Mucosa of descending colon (tissue), 3 donors: Measurements from ENCODE around the gene MOB3C. TPM values are rescaled to one million over a fixed set of nuclear protein-coding genes. Genes with fewer than 3 reads are reported as not detected.

ENCODE experiments used
- ATAC-seq: fragments of 200-7000 bp; cut with Tn5 transposase; one replicate; pipeline ENCODE4 v1.9.1; 2020; ENCODE audit warnings: mild to moderate bottlenecking, moderate library complexity
- DNase-seq, 3 donors: peaks; one replicate each; pipeline ENCODE4 v3.0.0-alpha.2; 2020
- H3K36me3 ChIP-seq: fragments of 200-600 bp; one replicate; pipeline ENCODE4 v1.8.0; 2021; ENCODE audit warnings: low read depth, mild to moderate bottlenecking
- H3K4me1 ChIP-seq: fragments of 200-600 bp; one replicate; pipeline ENCODE4 v1.8.0; 2021; ENCODE audit warnings: low read depth, mild to moderate bottlenecking
- H3K4me3 ChIP-seq: fragments of 200-600 bp; one replicate; pipeline ENCODE4 v1.8.0; 2021; ENCODE audit warnings: mild to moderate bottlenecking
- H3K9me3 ChIP-seq: fragments of 200-600 bp; one replicate; pipeline ENCODE4 v1.8.0; 2021; ENCODE audit warnings: mild to moderate bottlenecking
- CTCF ChIP-seq: fragments of 200-600 bp; IDR thresholded peaks from one replicate; pipeline ENCODE4 v1.8.0; 2022; ENCODE audit warnings: antibody characterized with exemption, mild to moderate bottlenecking
- intact Hi-C, 2 donors: fragments of 100-400 bp; cut with DNase I in 1 of 2; cut with micrococcal nuclease in 1 of 2; formaldehyde crosslinking; loops; one replicate each; pipeline versions ENCODE4 v1.11.0 to v1.11.1; 2022; cut with DNase I, micrococcal nuclease
- total RNA-seq, 3 donors: library from RNA; stranded (reverse); fragmentation: NEBNext Ultra II Directional in 2 of 3; extraction: Animal tissue kit (Norgen Biotek cat#: 25700) in 2 of 3; gene quantifications; one replicate each; pipeline versions ENCODE4 v1.2.1 to v1.2.4, GENCODE V29; 2021 to 2023
- donor health status: DM: no; HTN: no; CAD: no; lungs with moderate emphysema.
- donor health status: DM: no; HTN: no; CAD: no.
- donor health status: DM: no; HTN: yes; CAD: no.

Gene MOB3C
- total RNA-seq, 3 donors from 2014 or later: 15.4 to 24.4 (median 17.4) TPM

DNA sequence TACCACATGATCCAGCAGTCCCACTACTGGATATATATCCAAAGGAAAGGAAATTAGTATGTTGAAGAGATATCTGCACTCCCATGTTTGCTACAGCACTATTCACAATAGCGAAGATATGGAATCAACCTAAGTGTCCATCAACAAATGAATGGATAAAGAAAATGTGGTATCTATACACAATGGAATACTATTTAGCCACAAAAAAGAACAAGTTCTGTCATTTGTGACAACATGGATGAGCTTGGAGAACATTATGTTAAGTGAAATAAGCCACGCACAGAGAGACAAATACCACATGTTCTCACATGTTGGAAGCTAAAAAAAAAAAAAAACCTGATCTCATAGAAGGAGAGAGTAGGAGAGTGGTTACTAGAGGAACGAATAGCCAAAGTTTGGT lies 33.9 kb upstream of the MOB3C start:
- H3K36me3 ChIP-seq: no peaks in the 10 kb centered on the region
- H3K4me3 ChIP-seq: no peak overlapping the region
- H3K4me1 ChIP-seq: peaks cover 15% of the 10 kb centered on the region
- TF ChIP-seq CTCF: no peak
- DNase-seq: no peak
- H3K9me3 ChIP-seq: peaks cover 8% of the 10 kb centered on the region
- no peak for ATAC-seq
- intact Hi-C loops: no loop called here

GRCh38 chr1:46649764-46650163 lies 33.2 kb upstream of the MOB3C start:
- TF ChIP-seq CTCF: no peak
- ATAC-seq (no peak), DNase-seq (no peak)
- no peak overlapping the region for H3K4me3 ChIP-seq
- no peaks in the 10 kb centered on the region for H3K36me3 ChIP-seq
- intact Hi-C loops: no loop called here
- H3K4me1 ChIP-seq: peaks cover 15% of the 10 kb centered on the region
- peaks cover 8% of the 10 kb centered on the region for H3K9me3 ChIP-seq

- intact Hi-C loops: no loop called here
- Histone ChIP-seq H3K36me3 (no peaks in the 10 kb centered on the region), H3K9me3 (peaks cover 8% of the 10 kb centered on the region), H3K4me3 (no peak overlapping the region), H3K4me1 (peaks cover 17% of the 10 kb centered on the region)
- no peak for TF ChIP-seq CTCF
- ATAC-seq (no peak), DNase-seq (no peak)
Measured at GRCh38 chr1:46647611-46648010, 31.0 kb upstream of the MOB3C start.

- ATAC-seq (no peak), DNase-seq (no peak)
- Histone ChIP-seq H3K4me1 (peaks cover 12% of the 10 kb centered on the region), H3K36me3 (no peaks in the 10 kb centered on the region), H3K4me3 (no peak overlapping the region), H3K9me3 (peaks cover 8% of the 10 kb centered on the region)
- intact Hi-C loops: no loop called here
- TF ChIP-seq CTCF: no peak
Measured at GRCh38 chr1:46646844-46647243, 30.2 kb upstream of the MOB3C start.

- intact Hi-C loops: no loop called here
- no peak for TF ChIP-seq CTCF
- peaks cover 12% of the 10 kb centered on the region for H3K4me1 ChIP-seq
- DNase-seq: no peak
- no peaks in the 10 kb centered on the region for H3K36me3 ChIP-seq
- no peak overlapping the region for H3K4me3 ChIP-seq
- H3K9me3 ChIP-seq: peaks cover 8% of the 10 kb centered on the region
- ATAC-seq: no peak
Measured at GRCh38 chr1:46646331-46646730, 29.7 kb upstream of the MOB3C start.

DNA sequence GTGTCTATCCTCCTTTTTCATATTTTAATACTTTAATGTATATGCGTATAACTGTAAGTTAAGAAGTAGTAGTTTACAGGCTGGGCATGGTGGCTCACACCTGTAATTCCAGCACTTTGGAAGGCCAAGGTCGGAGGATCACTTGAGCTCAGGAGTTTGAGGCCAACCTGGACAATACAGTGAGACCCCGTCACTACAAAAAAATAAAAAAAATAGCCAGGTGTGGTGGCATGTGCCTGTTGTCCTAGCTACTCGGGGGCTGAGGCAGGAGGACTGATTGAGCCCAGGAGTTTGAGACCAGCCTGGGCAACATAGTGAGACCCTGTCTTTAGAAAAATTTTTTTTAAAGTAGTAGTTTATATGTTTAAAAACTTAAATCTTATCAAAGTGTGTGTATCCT lies 29.2 kb upstream of the MOB3C start:
- intact Hi-C loops: no loop called here
- H3K9me3 ChIP-seq: peaks cover 8% of the 10 kb centered on the region
- DNase-seq (no peak), ATAC-seq (no peak)
- H3K4me3 ChIP-seq: no peak overlapping the region
- H3K4me1 ChIP-seq: peaks cover 12% of the 10 kb centered on the region
- H3K36me3 ChIP-seq: no peaks in the 10 kb centered on the region
- TF ChIP-seq CTCF: no peak
